Mucosa of gallbladder (tissue), 1 donor: ENCODE results near the gene FGFBP3. TPM values are rescaled to one million over a fixed set of nuclear protein-coding genes. Genes with fewer than 3 reads are reported as not detected.

Source experiments
- DNase-seq: peaks from one replicate; pipeline ENCODE4 v3.0.0-alpha.2; 2020; ENCODE audit warnings: low spot score
- total RNA-seq: library from RNA; stranded (reverse); gene quantifications from one replicate; pipeline ENCODE4 v1.2.1, GENCODE V29; 2021
- donor health status: DM: no; HTN: no; CAD: no.

Gene FGFBP3
- total RNA-seq, 1 donor from 2014 or later = 0.72 TPM

DNA sequence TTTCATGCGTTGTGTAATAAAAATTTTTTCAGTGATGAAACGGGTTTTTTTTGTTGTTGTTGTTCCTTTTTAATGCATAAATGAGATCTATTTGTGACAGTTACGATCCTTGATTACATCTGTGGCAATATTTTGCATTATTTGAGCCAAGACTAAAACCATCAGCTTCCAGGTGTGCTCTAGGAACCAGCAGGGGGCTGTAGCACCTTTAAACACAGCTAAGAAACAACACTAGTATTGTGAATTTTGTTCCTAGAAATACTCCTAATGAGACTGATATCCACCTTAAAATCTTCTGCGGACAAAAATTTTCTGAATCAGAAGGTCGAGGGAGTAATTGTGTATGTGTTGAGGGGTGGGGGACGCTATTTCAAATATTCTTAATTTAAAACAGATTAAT is 52.6 kb downstream of the FGFBP3 start:
- no peak for DNase-seq

Other genes starting within 250 kb of the FGFBP3 start
- gene TNKS2, start 111.1 kb downstream of the FGFBP3 start, total RNA-seq = 35.1 TPM
- 24.2 TPM for gene BTAF1, start 14.3 kb upstream of the FGFBP3 start, total RNA-seq